Tibial artery (tissue), 4 donors: ENCODE results near the gene RBBP8.

Source experiments
- DNase-seq, 2 donors: peaks; one replicate each; pipeline ENCODE4 v3.0.0-alpha.2; 2019
- H3K27ac ChIP-seq, 2 donors: fragments of 200-600 bp; sonication (generic) in 1 of 2; 1 replicate in 1 of 2; 2 replicates in 1 of 2; pipeline ENCODE4 v1.5.1; 2018 to 2019; ENCODE audit warnings: mild to moderate bottlenecking in 1 of 2
- H3K27me3 ChIP-seq, 2 donors: fragments of 200-600 bp; sonication (generic) in 1 of 2; one replicate each; pipeline versions ENCODE4 v1.5.1 to v1.6.0; 2016 to 2019
- H3K36me3 ChIP-seq, 3 donors: fragments of 200-600 bp; sonication (generic) in 2 of 3; one replicate each; pipeline ENCODE4 v1.5.1; 2016 to 2019; ENCODE audit warnings: mild to moderate bottlenecking in 2 of 3
- H3K4me1 ChIP-seq, 4 donors: fragments of 200-600 bp; sonication (generic) in 2 of 4; 1 replicate in 3 of 4; 2 replicates in 1 of 4; pipeline ENCODE4 v1.5.1; 2016 to 2019
- H3K4me3 ChIP-seq, 2 donors: fragments of 200-600 bp; sonication (generic) in 1 of 2; 1 replicate in 1 of 2; 2 replicates in 1 of 2; pipeline ENCODE4 v1.5.1; 2018 to 2019; ENCODE audit warnings: mild to moderate bottlenecking in 2 of 2
- H3K9me3 ChIP-seq, 3 donors: fragments of 200-600 bp; sonication (generic) in 1 of 3; one replicate each; pipeline ENCODE4 v1.5.1; 2016 to 2019
- CTCF ChIP-seq, 2 experiments: fragments of 200-600 bp in 1 of 2; fragments of 450-650 bp in 1 of 2; IDR thresholded peaks; one replicate each; pipeline ENCODE4 v1.5.1; 2017 to 2019; ENCODE audit warnings: antibody characterized with exemption in 2 of 2, mild to moderate bottlenecking in 1 of 2, moderate library complexity in 1 of 2
- intact Hi-C: fragments of 100-400 bp; cut with DNase I; formaldehyde crosslinking; loops from one replicate; pipeline ENCODE4 v1.15.0; 2023; ENCODE audit warnings: low total_unique reads

RBBP8 gene

GRCh38 chr18:23059541-23060465 lies 126.7 kb downstream of the RBBP8 start:
- no peak for TF ChIP-seq CTCF (IDR thresholded peaks at IDR 0.05)
- Histone ChIP-seq H3K27me3 (no peaks in the 10 kb centered on the region), H3K36me3 (no peaks in the 10 kb centered on the region), H3K27ac (no peak overlapping the region), H3K4me3 (no peak overlapping the region), H3K9me3 (no peaks in the 10 kb centered on the region), H3K4me1 (no peaks in the 10 kb centered on the region)
- no peak for DNase-seq
- intact Hi-C loops, result no loop called here

- no peak overlapping the region for H3K4me3 ChIP-seq
- no peak overlapping the region for H3K27ac ChIP-seq
- no peaks in the 10 kb centered on the region for H3K4me1 ChIP-seq
- H3K9me3 ChIP-seq, result no peaks in the 10 kb centered on the region
- intact Hi-C loops, result no loop called here
- H3K36me3 ChIP-seq, result no peaks in the 10 kb centered on the region
- no peaks in the 10 kb centered on the region for H3K27me3 ChIP-seq
- TF ChIP-seq CTCF (IDR thresholded peaks at IDR 0.05), result no peak
- DNase-seq, result no peak
Measured at GRCh38 chr18:23062011-23062410, 128.9 kb downstream of the RBBP8 start.

GRCh38 chr18:23063502-23063901 lies 130.4 kb downstream of the RBBP8 start:
- no peak for TF ChIP-seq CTCF (IDR thresholded peaks at IDR 0.05)
- Histone ChIP-seq H3K27me3 (no peaks in the 10 kb centered on the region), H3K27ac (no peak overlapping the region), H3K4me3 (no peak overlapping the region), H3K4me1 (no peaks in the 10 kb centered on the region), H3K9me3 (no peaks in the 10 kb centered on the region), H3K36me3 (no peaks in the 10 kb centered on the region)
- DNase-seq, result no peak
- intact Hi-C loops, result no loop called here

- Histone ChIP-seq H3K4me3 (no peak overlapping the region), H3K27ac (no peak overlapping the region), H3K9me3 (no peaks in the 10 kb centered on the region), H3K4me1 (no peaks in the 10 kb centered on the region), H3K27me3 (no peaks in the 10 kb centered on the region), H3K36me3 (no peaks in the 10 kb centered on the region)
- DNase-seq, result no peak
- no peak for TF ChIP-seq CTCF (IDR thresholded peaks at IDR 0.05)
- intact Hi-C loops, result loop anchor here (5.0 kb wide), 1 partner anchor 492 kb away; no protein-coding TSS in a partner anchor
Measured at GRCh38 chr18:23065234-23065806, 132.2 kb downstream of the RBBP8 start.

- H3K27me3 ChIP-seq, result no peaks in the 10 kb centered on the region
- intact Hi-C loops, result loop anchor here (5.0 kb wide), 1 partner anchor 491 kb away; no protein-coding TSS in a partner anchor
- H3K4me3 ChIP-seq, result no peak overlapping the region
- H3K4me1 ChIP-seq, result no peaks in the 10 kb centered on the region
- no peaks in the 10 kb centered on the region for H3K36me3 ChIP-seq
- no peaks in the 10 kb centered on the region for H3K9me3 ChIP-seq
- no peak for DNase-seq
- TF ChIP-seq CTCF (IDR thresholded peaks at IDR 0.05), result no peak
- no peak overlapping the region for H3K27ac ChIP-seq
Measured at GRCh38 chr18:23066060-23066459, 132.9 kb downstream of the RBBP8 start.
